Muscle of leg (tissue), 11 donors: ENCODE results near the gene KDM2B. TPM values are rescaled to one million over a fixed set of nuclear protein-coding genes. Genes with fewer than 3 reads are reported as not detected.
A peak's percentile ranks its signal among the peaks of the same experiment; 100 is the strongest.

Experiments
- DNase-seq: peaks from one replicate; pipeline ENCODE4 v3.0.0; 2013
- H3K27ac ChIP-seq: one replicate; pipeline ENCODE4 v1.5.1; 2013; ENCODE audit warnings: mild to moderate bottlenecking, low read length, control low read depth
- H3K27me3 ChIP-seq: one replicate; pipeline ENCODE4 v1.6.1; 2013; ENCODE audit warnings: low read length; ENCODE audit not compliant: control insufficient read depth, insufficient read depth
- H3K36me3 ChIP-seq: one replicate; pipeline ENCODE4 v1.6.1; 2013; ENCODE audit warnings: low read length; ENCODE audit not compliant: control insufficient read depth, insufficient read depth
- H3K4me1 ChIP-seq: one replicate; pipeline ENCODE4 v1.6.1; 2013; ENCODE audit warnings: low read length; ENCODE audit not compliant: control insufficient read depth, insufficient read depth
- H3K4me3 ChIP-seq: one replicate; pipeline ENCODE4 v1.5.1; 2013; ENCODE audit warnings: low read length, control low read depth
- H3K9me3 ChIP-seq: replicated peaks from 2 replicates; pipeline ENCODE4 v1.6.1; 2013; ENCODE audit warnings: low read depth, low read length; ENCODE audit not compliant: control insufficient read depth
- WGBS: methylation state at CpG from one replicate; pipeline ENCODE4 v1.1.5; 2013; ENCODE audit warnings: missing lambda C conversion rate; ENCODE audit not compliant: insufficient coverage; 5-methylcytosine and 5-hydroxymethylcytosine counted together
- polyA plus RNA-seq, 8 donors: library from polyadenylated mRNA; unstranded; fragments of 120-200 nt; gene quantifications; one replicate each; pipeline versions ENCODE4 v1.2.1 to v1.2.3, GENCODE V29; 2013; ENCODE audit warnings: inconsistent platforms in 1 of 8, low replicate concordance in 1 of 8; ENCODE audit not compliant: insufficient read length in 8 of 8, insufficient read depth in 1 of 8
- total RNA-seq: library from RNA; stranded (reverse); fragments of 120-200 nt; gene quantifications from one replicate; pipeline ENCODE4 v1.2.4, GENCODE V29; 2013

The KDM2B gene
- total and polyA plus RNA-seq, 9 donors = 15.3 to 27.3 (median 23.2) TPM

GRCh38 chr12:121613462-121613861, 32.6 kb upstream of the KDM2B start:
- H3K36me3 ChIP-seq = no peaks in the 10 kb centered on the region
- no peak overlapping the region for H3K4me3 ChIP-seq
- no peaks in the 10 kb centered on the region for H3K9me3 ChIP-seq
- no peak overlapping the region for H3K27ac ChIP-seq
- DNase-seq = no peak
- peaks cover 13% of the 10 kb centered on the region for H3K4me1 ChIP-seq
- no peaks in the 10 kb centered on the region for H3K27me3 ChIP-seq
- 75% methylated on average over 1 of the region's 7 CpGs for WGBS

GRCh38 chr12:121611306-121611705, 30.5 kb upstream of the KDM2B start:
- Histone ChIP-seq H3K27ac (peak overlapping the region; percentile 89), H3K9me3 (no peaks in the 10 kb centered on the region), H3K4me3 (no peak overlapping the region), H3K27me3 (no peaks in the 10 kb centered on the region), H3K4me1 (peaks cover 13% of the 10 kb centered on the region), H3K36me3 (no peaks in the 10 kb centered on the region)
- WGBS = 71% methylated on average over 1 of the region's 2 CpGs
- DNase-seq = no peak

GRCh38 chr12:121610239-121611149, 29.7 kb upstream of the KDM2B start:
- 17% methylated on average over 7 of the region's 11 CpGs for WGBS
- H3K4me1 ChIP-seq = peaks cover 13% of the 10 kb centered on the region
- DNase-seq = peak; percentile 58
- no peak overlapping the region for H3K4me3 ChIP-seq
- H3K36me3 ChIP-seq = no peaks in the 10 kb centered on the region
- no peaks in the 10 kb centered on the region for H3K9me3 ChIP-seq
- no peaks in the 10 kb centered on the region for H3K27me3 ChIP-seq
- peak overlapping the region; percentile 89 for H3K27ac ChIP-seq

GRCh38 chr12:121608301-121608700, 27.5 kb upstream of the KDM2B start:
- no peak for DNase-seq
- H3K4me3 ChIP-seq = no peak overlapping the region
- H3K9me3 ChIP-seq = no peaks in the 10 kb centered on the region
- H3K27me3 ChIP-seq = no peaks in the 10 kb centered on the region
- peaks cover 13% of the 10 kb centered on the region for H3K4me1 ChIP-seq
- H3K36me3 ChIP-seq = no peaks in the 10 kb centered on the region
- H3K27ac ChIP-seq = no peak overlapping the region
- 83% methylated on average over 3 of the region's 6 CpGs for WGBS

GRCh38 chr12:121603581-121603980, 22.8 kb upstream of the KDM2B start:
- no peaks in the 10 kb centered on the region for H3K27me3 ChIP-seq
- H3K4me3 ChIP-seq = no peak overlapping the region
- WGBS = 92% methylated on average over 6 of the region's 6 CpGs
- no peaks in the 10 kb centered on the region for H3K9me3 ChIP-seq
- DNase-seq = no peak
- H3K36me3 ChIP-seq = no peaks in the 10 kb centered on the region
- H3K27ac ChIP-seq = no peak overlapping the region
- H3K4me1 ChIP-seq = peaks cover 8% of the 10 kb centered on the region

- H3K4me3 ChIP-seq = no peak overlapping the region
- WGBS = no CpG with 5 or more reads among the region's 6 CpGs
Observed at GRCh38 chr12:121602766-121603165, 21.9 kb upstream of the KDM2B start.

GRCh38 chr12:121600702-121601336, 20.0 kb upstream of the KDM2B start:
- H3K4me1 ChIP-seq = peaks cover 8% of the 10 kb centered on the region
- no peak overlapping the region for H3K4me3 ChIP-seq
- H3K27me3 ChIP-seq = no peaks in the 10 kb centered on the region
- no peaks in the 10 kb centered on the region for H3K9me3 ChIP-seq
- H3K36me3 ChIP-seq = no peaks in the 10 kb centered on the region
- H3K27ac ChIP-seq = peak overlapping the region; percentile 55
- 74% methylated on average over 5 of the region's 6 CpGs for WGBS
- DNase-seq = peak; percentile 68

More at GRCh38 chr12:121602766-121603165, 21.9 kb upstream of the KDM2B start:
- Histone ChIP-seq H3K9me3 (no peaks in the 10 kb centered on the region), H3K27ac (no peak overlapping the region), H3K27me3 (no peaks in the 10 kb centered on the region), H3K36me3 (no peaks in the 10 kb centered on the region), H3K4me1 (peaks cover 8% of the 10 kb centered on the region)
- no peak for DNase-seq

GRCh38 chr12:121596526-121596925, 15.7 kb upstream of the KDM2B start:
- no peaks in the 10 kb centered on the region for H3K27me3 ChIP-seq
- no peak overlapping the region for H3K27ac ChIP-seq
- 100% methylated on average over 1 of the region's 5 CpGs for WGBS
- no peaks in the 10 kb centered on the region for H3K9me3 ChIP-seq
- peaks cover 8% of the 10 kb centered on the region for H3K4me1 ChIP-seq
- no peak overlapping the region for H3K4me3 ChIP-seq
- no peak for DNase-seq
- H3K36me3 ChIP-seq = no peaks in the 10 kb centered on the region

GRCh38 chr12:121595520-121595919, 14.7 kb upstream of the KDM2B start:
- no peak for DNase-seq
- WGBS = 89% methylated on average over 12 of the region's 12 CpGs
- H3K27me3 ChIP-seq = no peaks in the 10 kb centered on the region
- H3K4me1 ChIP-seq = peaks cover 6% of the 10 kb centered on the region
- H3K27ac ChIP-seq = no peak overlapping the region
- no peaks in the 10 kb centered on the region for H3K9me3 ChIP-seq
- H3K36me3 ChIP-seq = no peaks in the 10 kb centered on the region
- no peak overlapping the region for H3K4me3 ChIP-seq

- no peak for DNase-seq
- Histone ChIP-seq H3K4me1 (peaks cover 9% of the 10 kb centered on the region), H3K4me3 (no peak overlapping the region), H3K9me3 (no peaks in the 10 kb centered on the region), H3K27me3 (no peaks in the 10 kb centered on the region), H3K27ac (no peak overlapping the region), H3K36me3 (no peaks in the 10 kb centered on the region)
- 48% methylated on average over 4 of the region's 4 CpGs for WGBS
Observed at GRCh38 chr12:121592320-121592719, 11.5 kb upstream of the KDM2B start.
